AG09319 (cell line): ENCODE measurements around the gene LARP1.
A peak's percentile ranks its signal among the peaks of the same experiment; 100 is the strongest.

Source experiments
- DNase-seq: peaks from one replicate; pipeline ENCODE4 v3.0.0-alpha.2; 2010; ENCODE audit warnings: low read depth; ENCODE audit errors: extremely low read depth
- CTCF ChIP-seq: IDR thresholded peaks from 2 replicates; pipeline ENCODE4 v1.5.1; 2011; ENCODE audit warnings: low read depth, mild to moderate bottlenecking, inconsistent platforms, low read length, moderate library complexity

Gene LARP1

GRCh38 chr5:154857530-154858296, 102.5 kb downstream of the LARP1 start:
- TF ChIP-seq CTCF = no peak
- peak; percentile 93 for DNase-seq

GRCh38 chr5:154858297-154858971, 103.3 kb downstream of the LARP1 start, which contains the start of gene CNOT8:
CNOT8 (plus strand) TSS chr5:154858627; CDS start chr5:154863279, 4,652 bp downstream.
- TF ChIP-seq CTCF = no peak
- peak; percentile 97 for DNase-seq

- TF ChIP-seq CTCF = no peak
Observed at GRCh38 chr5:154858972-154859871, 104.0 kb downstream of the LARP1 start.

GRCh38 chr5:154860123-154860522, 104.9 kb downstream of the LARP1 start:
- DNase-seq = no peak
- no peak for TF ChIP-seq CTCF

More at GRCh38 chr5:154858972-154859871, 104.0 kb downstream of the LARP1 start:
- no peak for DNase-seq

- DNase-seq = no peak
- TF ChIP-seq CTCF = no peak
Observed at GRCh38 chr5:154860765-154861164, 105.6 kb downstream of the LARP1 start.

- no peak for TF ChIP-seq CTCF
Observed at GRCh38 chr5:154861946-154862345, 106.8 kb downstream of the LARP1 start.

GRCh38 chr5:154862766-154863165, 107.6 kb downstream of the LARP1 start:
- no peak for TF ChIP-seq CTCF
- no peak for DNase-seq

More at GRCh38 chr5:154861946-154862345, 106.8 kb downstream of the LARP1 start:
- no peak for DNase-seq
